SK-N-SH treated with all-trans-retinoic acid at 6 μM for 48 hours (cell line): ENCODE results near the gene GABBR2.

Experiments used
- ATAC-seq: fragments of 200-7000 bp; cut with Tn5 transposase; 3 replicates; pipeline ENCODE4 v1.9.1; 2020; ENCODE audit warnings: mild to moderate bottlenecking, moderate library complexity
- ARNTL ChIP-seq: fragments of 450-650 bp; formaldehyde crosslinking; IDR thresholded peaks from 2 replicates; pipeline ENCODE4 v1.5.0; 2020; ENCODE audit warnings: low read depth, mild to moderate bottlenecking, moderate library complexity, borderline replicate concordance
- BACH2 ChIP-seq: fragments of 250-450 bp; sonication (Bioruptor Pico); IDR thresholded peaks from 2 replicates; pipeline ENCODE4 v1.9.0; 2021; ENCODE audit warnings: mild to moderate bottlenecking, borderline replicate concordance
- CREB5 ChIP-seq: fragments of 250-450 bp; sonication (Bioruptor Pico); IDR thresholded peaks from 2 replicates; pipeline ENCODE4 v1.5.1; 2020; ENCODE audit warnings: low read depth, mild to moderate bottlenecking, moderate library complexity
- CSDC2 ChIP-seq: fragments of 250-450 bp; sonication (Bioruptor Pico); IDR thresholded peaks from 2 replicates; pipeline ENCODE4 v1.5.0; 2020; ENCODE audit warnings: mild to moderate bottlenecking, moderate library complexity
- CSRNP3 ChIP-seq: fragments of 250-450 bp; sonication (Bioruptor Pico); IDR thresholded peaks from 2 replicates; pipeline ENCODE4 v1.5.1; 2021; ENCODE audit warnings: mild to moderate bottlenecking, moderate library complexity
- ESRRG ChIP-seq: fragments of 250-450 bp; sonication (Bioruptor Pico); IDR thresholded peaks from 2 replicates; pipeline ENCODE4 v1.6.1; 2021; ENCODE audit warnings: mild to moderate bottlenecking
- GLIS3 ChIP-seq: fragments of 250-450 bp; sonication (Bioruptor Pico); IDR thresholded peaks from 2 replicates; pipeline ENCODE4 v1.5.0; 2020; ENCODE audit warnings: mild to moderate bottlenecking, moderate library complexity
- ISL1 ChIP-seq: fragments of 250-450 bp; sonication (Bioruptor Pico); IDR thresholded peaks from 2 replicates; pipeline ENCODE4 v2.1.2; 2022; ENCODE audit warnings: mild to moderate bottlenecking, moderate library complexity
- OSR1 ChIP-seq: fragments of 250-450 bp; sonication (Bioruptor Pico); IDR thresholded peaks from 2 replicates; pipeline ENCODE4 v1.8.0; 2022; ENCODE audit warnings: moderate library complexity, mild to moderate bottlenecking, inconsistent platforms
- PATZ1 ChIP-seq: fragments of 250-450 bp; sonication (Bioruptor Pico); IDR thresholded peaks from 2 replicates; pipeline ENCODE4 v1.8.0; 2020; ENCODE audit warnings: mild to moderate bottlenecking, moderate library complexity, borderline replicate concordance
- POU6F1 ChIP-seq: fragments of 250-450 bp; sonication (Bioruptor Pico); IDR thresholded peaks from 2 replicates; pipeline ENCODE4 v1.8.0; 2021; ENCODE audit warnings: low read depth, mild to moderate bottlenecking, moderate library complexity, borderline replicate concordance
- PPARA ChIP-seq: fragments of 250-450 bp; sonication (Bioruptor Pico); IDR thresholded peaks from 2 replicates; pipeline ENCODE4 v1.5.0; 2020; ENCODE audit warnings: mild to moderate bottlenecking, borderline replicate concordance
- RARB ChIP-seq: fragments of 250-450 bp; sonication (Bioruptor Pico); IDR thresholded peaks from 2 replicates; pipeline ENCODE4 v1.8.0; 2021; ENCODE audit warnings: mild to moderate bottlenecking, moderate library complexity
- SNAI2 ChIP-seq: fragments of 250-450 bp; sonication (Bioruptor Pico); IDR thresholded peaks from 2 replicates; pipeline ENCODE4 v1.5.0; 2020; ENCODE audit warnings: mild to moderate bottlenecking, moderate library complexity
- TCF4 ChIP-seq: fragments of 250-450 bp; sonication (Bioruptor Pico); IDR thresholded peaks from 2 replicates; pipeline ENCODE4 v1.8.0; 2021; ENCODE audit warnings: mild to moderate bottlenecking, moderate library complexity, borderline replicate concordance
- TOX ChIP-seq: fragments of 250-450 bp; sonication (Bioruptor Pico); IDR thresholded peaks from 2 replicates; pipeline ENCODE4 v1.8.0; 2021; ENCODE audit warnings: mild to moderate bottlenecking, moderate library complexity, borderline replicate concordance
- TSHZ2 ChIP-seq: fragments of 250-450 bp; sonication (Bioruptor Pico); IDR thresholded peaks from 2 replicates; pipeline ENCODE4 v1.5.0; 2020; ENCODE audit warnings: mild to moderate bottlenecking, moderate library complexity
- ZC3H10 ChIP-seq: fragments of 250-450 bp; sonication (Bioruptor Pico); IDR thresholded peaks from 2 replicates; pipeline ENCODE4 v1.5.1; 2021; ENCODE audit warnings: mild to moderate bottlenecking, moderate library complexity
- ZFP3 ChIP-seq: fragments of 250-450 bp; sonication (Bioruptor Pico); IDR thresholded peaks from 2 replicates; pipeline ENCODE4 v1.5.0; 2020; ENCODE audit warnings: mild to moderate bottlenecking, moderate library complexity
- ZFP30 ChIP-seq: fragments of 450-650 bp; formaldehyde crosslinking; IDR thresholded peaks from 2 replicates; pipeline ENCODE4 v1.5.0; 2022; ENCODE audit warnings: mild to moderate bottlenecking, moderate library complexity
- ZNF565 ChIP-seq: fragments of 450-650 bp; formaldehyde crosslinking; conservative IDR thresholded peaks from 2 replicates; pipeline ENCODE4 v1.5.0; 2020; ENCODE audit warnings: low read depth, mild to moderate bottlenecking, moderate library complexity
- ZNF70 ChIP-seq: fragments of 450-650 bp; formaldehyde crosslinking; IDR thresholded peaks from 2 replicates; pipeline ENCODE4 v1.5.0; 2020; ENCODE audit warnings: mild to moderate bottlenecking, moderate library complexity
- ZNF8 ChIP-seq: fragments of 450-650 bp; formaldehyde crosslinking; IDR thresholded peaks from 2 replicates; pipeline ENCODE4 v1.5.0; 2020; ENCODE audit warnings: mild to moderate bottlenecking, moderate library complexity

Gene GABBR2

GRCh38 chr9:98564714-98565113, 144.0 kb downstream of the GABBR2 start:
- no peak for ATAC-seq
- TF ChIP-seq CREB5 (CRISPR knock-in tag) (no peak), TCF4 (no peak), PPARA (CRISPR knock-in tag) (no peak), GLIS3 (CRISPR knock-in tag) (no peak), ESRRG (CRISPR knock-in tag) (no peak), CSRNP3 (CRISPR knock-in tag) (no peak), TSHZ2 (no peak), ARNTL (CRISPR knock-in tag) (no peak), ISL1 (no peak), ZNF565 (CRISPR knock-in tag) (no peak), ZFP30 (no peak), BACH2 (CRISPR knock-in tag) (no peak), POU6F1 (CRISPR knock-in tag) (no peak)

GRCh38 chr9:98563988-98564387, 144.7 kb downstream of the GABBR2 start:
- no peak for ATAC-seq
- no peak for TF ChIP-seq CREB5 (CRISPR knock-in tag)
- no peak for TF ChIP-seq PPARA (CRISPR knock-in tag)
- no peak for TF ChIP-seq ZFP3 (CRISPR knock-in tag)
- TF ChIP-seq ARNTL (CRISPR knock-in tag), result no peak
- no peak for TF ChIP-seq TCF4
- TF ChIP-seq GLIS3 (CRISPR knock-in tag), result no peak
- TF ChIP-seq PATZ1 (CRISPR knock-in tag), result no peak
- no peak for TF ChIP-seq ZNF70 (CRISPR knock-in tag)
- TF ChIP-seq ZNF565 (CRISPR knock-in tag), result no peak
- no peak for TF ChIP-seq POU6F1 (CRISPR knock-in tag)
- no peak for TF ChIP-seq TOX (CRISPR knock-in tag)
- no peak for TF ChIP-seq ZC3H10 (CRISPR knock-in tag)
- TF ChIP-seq TSHZ2, result no peak
- TF ChIP-seq RARB, result no peak
- TF ChIP-seq OSR1 (CRISPR knock-in tag), result no peak
- TF ChIP-seq SNAI2 (CRISPR knock-in tag), result no peak
- TF ChIP-seq ZNF8, result no peak
- TF ChIP-seq ISL1, result no peak
- no peak for TF ChIP-seq CSDC2 (CRISPR knock-in tag)
- no peak for TF ChIP-seq BACH2 (CRISPR knock-in tag)
